Brain microvascular endothelial cell (primary cell): ENCODE measurements around the gene PLD1.
"Not testable (repeated sequence)": the region's sequence is repeated elsewhere in the genome, so short reads cannot be mapped to it uniquely, and the experiment has no call there.

ENCODE experiments used
- DNase-seq: peaks from one replicate; pipeline ENCODE4 v3.0.0-alpha.2; 2020
- H3K27ac ChIP-seq: fragments of 250-450 bp; sonication (Bioruptor Pico); 2 replicates; pipeline ENCODE4 v1.5.1; 2020; ENCODE audit warnings: mild to moderate bottlenecking, moderate library complexity
- H3K27me3 ChIP-seq: fragments of 250-450 bp; sonication (Bioruptor Pico); replicated peaks from 2 replicates; pipeline ENCODE4 v1.5.1; 2020; ENCODE audit warnings: mild to moderate bottlenecking
- H3K36me3 ChIP-seq: fragments of 250-450 bp; sonication (Bioruptor Pico); replicated peaks from 2 replicates; pipeline ENCODE4 v1.5.1; 2020; ENCODE audit warnings: mild to moderate bottlenecking
- H3K4me3 ChIP-seq: 2 replicates; pipeline ENCODE4 v1.5.1; 2011; ENCODE audit warnings: low read depth, mild to moderate bottlenecking, control low read depth, low read length, moderate library complexity
- CTCF ChIP-seq: IDR thresholded peaks from 2 replicates; pipeline ENCODE4 v1.5.1; 2011; ENCODE audit warnings: low read depth, mild to moderate bottlenecking, moderate library complexity, low read length, control low read depth, inconsistent platforms; ENCODE audit errors: missing control alignments
- in situ Hi-C: cut with HindIII; loops from 2 replicates; pipeline ENCODE4 v1.10.0; 2017; ENCODE audit warnings: low sequenced_read_pairs, low pct_ligation_motif_present

The PLD1 gene

DNA sequence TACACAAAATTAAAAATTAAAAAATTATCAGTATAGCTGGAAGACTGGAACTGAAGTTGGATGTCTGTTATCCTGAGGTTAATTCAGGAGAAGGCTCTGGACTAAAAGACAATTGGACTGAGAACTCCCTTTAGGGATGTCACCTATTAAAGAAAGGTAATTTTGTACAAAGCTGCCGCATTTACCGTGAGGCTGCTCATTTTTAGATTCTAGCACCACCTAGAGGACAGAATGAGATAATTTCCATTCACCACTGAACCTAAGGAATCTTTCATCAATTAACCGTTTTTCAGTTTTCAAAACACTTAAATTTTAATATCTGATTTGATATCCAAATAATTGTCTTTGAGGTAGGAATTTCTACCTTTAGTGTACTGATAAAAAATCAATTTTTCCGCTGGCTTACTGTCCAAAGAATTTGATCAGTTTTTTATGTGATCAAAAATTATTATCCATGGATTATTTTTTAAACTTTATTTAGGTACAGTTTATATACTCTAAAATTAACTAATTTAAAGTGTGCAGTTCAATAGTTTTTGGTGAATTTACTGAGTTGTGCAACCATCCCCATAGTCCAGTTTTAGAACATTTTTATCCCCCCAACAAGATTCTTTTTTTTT is 243.4 kb downstream of the PLD1 start:
- Histone ChIP-seq H3K4me3 (no peak overlapping the region), H3K36me3 (no peaks in the 10 kb centered on the region), H3K27me3 (no peaks in the 10 kb centered on the region), H3K27ac (no peak overlapping the region)
- in situ Hi-C loops, result loop anchor here (25.0 kb wide), 1 partner anchor 380 kb away; no protein-coding TSS in a partner anchor
- TF ChIP-seq CTCF, result peak; percentile 59
- no peak for DNase-seq

DNA sequence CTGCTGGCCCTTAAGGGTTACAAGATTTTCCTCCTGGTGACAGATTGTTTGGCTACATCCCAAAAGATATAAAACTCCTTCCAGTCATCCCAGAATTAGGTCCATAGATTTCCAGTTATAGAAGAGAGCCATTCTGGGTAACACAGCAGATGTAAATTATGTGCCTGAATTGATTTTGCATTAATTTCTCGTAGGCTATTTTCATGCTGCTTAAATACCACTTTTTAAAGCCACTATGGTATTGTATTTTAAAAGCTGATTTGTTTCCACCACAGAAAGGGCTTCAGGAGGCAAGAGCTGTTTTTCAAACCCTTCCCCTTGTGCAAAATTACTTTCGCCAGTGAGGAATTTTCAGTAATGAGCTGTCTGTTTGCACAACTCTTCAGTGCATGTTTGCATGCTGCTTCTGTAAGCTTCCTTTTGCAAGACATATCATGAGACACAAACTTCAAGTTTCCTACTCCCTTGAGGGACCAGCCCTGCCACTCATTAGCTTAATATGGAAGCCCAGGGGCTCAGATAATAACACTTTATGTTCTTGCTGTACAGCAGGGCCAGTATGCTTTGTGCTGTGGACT is 244.7 kb downstream of the PLD1 start:
- Histone ChIP-seq H3K36me3 (no peaks in the 10 kb centered on the region), H3K27me3 (no peaks in the 10 kb centered on the region), H3K4me3 (no peak overlapping the region), H3K27ac (no peak overlapping the region)
- in situ Hi-C loops, result loop anchor here (25.0 kb wide), 1 partner anchor 378 kb away; no protein-coding TSS in a partner anchor
- no peak for TF ChIP-seq CTCF
- DNase-seq, result peak; percentile 13

DNA sequence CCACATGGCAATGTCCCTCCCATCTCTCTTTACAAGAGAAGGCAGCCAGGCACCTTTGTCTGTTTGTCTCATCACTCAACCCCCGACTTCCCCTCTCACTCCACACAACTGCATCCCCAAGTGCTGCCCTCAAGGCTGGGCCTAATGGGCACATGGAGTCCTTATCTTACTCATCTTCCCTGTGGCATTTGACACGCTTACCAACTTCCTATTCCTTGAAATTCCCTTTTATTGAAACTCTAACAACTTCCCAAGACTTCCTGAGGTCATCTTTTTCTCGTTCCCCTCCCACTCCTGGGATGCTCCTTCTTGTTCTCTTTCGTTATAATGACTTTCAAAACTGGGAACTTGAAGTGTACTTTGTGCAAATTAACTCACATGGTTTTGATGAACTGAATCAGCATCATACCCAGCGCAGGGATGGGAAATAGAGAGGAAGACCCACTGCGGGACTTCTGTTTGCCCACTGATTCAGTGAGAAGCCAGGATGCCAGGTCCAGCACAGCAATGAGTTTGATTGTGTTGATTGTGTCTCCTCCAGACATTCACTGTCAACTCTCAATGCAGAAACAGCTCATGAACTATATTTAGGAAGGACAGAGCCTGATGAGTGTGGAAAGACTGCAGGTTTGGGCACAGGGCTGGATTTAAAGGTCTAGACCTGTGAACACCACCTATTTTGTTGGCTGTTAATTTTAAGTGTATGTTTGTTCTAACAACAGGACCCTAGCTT is 245.4 kb downstream of the PLD1 start:
- TF ChIP-seq CTCF, result no peak
- no peaks in the 10 kb centered on the region for H3K27me3 ChIP-seq
- H3K36me3 ChIP-seq, result no peaks in the 10 kb centered on the region
- H3K27ac ChIP-seq, result no peak overlapping the region
- in situ Hi-C loops, result loop anchor here (25.0 kb wide), 1 partner anchor 378 kb away; no protein-coding TSS in a partner anchor
- DNase-seq, result no peak
- H3K4me3 ChIP-seq, result no peak overlapping the region

DNA sequence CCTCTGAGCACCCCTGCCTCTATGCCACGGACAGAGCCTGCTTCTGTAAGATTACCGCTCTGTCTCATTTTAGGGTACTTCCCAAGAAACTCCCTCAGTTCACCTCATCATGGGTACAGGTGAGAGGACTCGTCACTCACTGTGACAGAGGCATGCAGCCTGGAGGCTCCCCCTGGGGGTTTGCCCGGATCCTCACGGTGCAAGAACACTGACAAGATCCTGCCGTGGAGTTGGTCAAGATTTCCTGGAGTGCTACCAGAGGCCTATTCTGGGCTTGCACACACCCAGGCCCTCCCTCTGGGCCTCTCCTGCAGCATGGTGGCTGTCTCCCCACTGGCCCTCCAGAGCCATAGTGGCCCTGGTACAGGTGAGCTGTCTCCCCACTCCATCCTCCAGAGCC is 247.0 kb downstream of the PLD1 start:
- Histone ChIP-seq H3K36me3 (no peaks in the 10 kb centered on the region), H3K4me3 (no peak overlapping the region), H3K27me3 (no peaks in the 10 kb centered on the region), H3K27ac (no peak overlapping the region)
- no peak for TF ChIP-seq CTCF
- in situ Hi-C loops, result loop anchor here (25.0 kb wide), 1 partner anchor 376 kb away; no protein-coding TSS in a partner anchor
- no peak for DNase-seq

GRCh38 chr3:171562459-171562858 is 247.8 kb downstream of the PLD1 start:
- DNase-seq, H3K27ac ChIP-seq, H3K36me3 ChIP-seq, H3K27me3 ChIP-seq, H3K4me3 ChIP-seq: not testable (repeated sequence)
- in situ Hi-C loops, result loop anchor here (25.0 kb wide), 1 partner anchor 375 kb away; no protein-coding TSS in a partner anchor

GRCh38 chr3:171561596-171562323 is 248.5 kb downstream of the PLD1 start:
- Histone ChIP-seq H3K36me3 (no peaks in the 10 kb centered on the region), H3K27me3 (no peaks in the 10 kb centered on the region), H3K27ac (no peak overlapping the region), H3K4me3 (no peak overlapping the region)
- no peak for DNase-seq
- in situ Hi-C loops, result loop anchor here (25.0 kb wide), 1 partner anchor 374 kb away; no protein-coding TSS in a partner anchor
- no peak for TF ChIP-seq CTCF
